Inflammatory macrophage treated with lipopolysaccharide for 1 hour (primary cell): ENCODE measurements around the gene NRAP.
A peak's percentile ranks its signal among the peaks of the same experiment; 100 is the strongest.

Experiments
- DNase-seq, 2 donors: peaks; one replicate each; pipeline ENCODE4 v3.0.0-alpha.2; 2020 to 2022

Gene NRAP

GRCh38 chr10:113639966-113640365, 23.9 kb downstream of the NRAP start:
- DNase-seq = no peak

- DNase-seq = no peak
These were observed 32.0 kb downstream of the NRAP start for GRCh38 chr10:113631684-113632367.

GRCh38 chr10:113630929-113631533, 32.8 kb downstream of the NRAP start:
- no peak for DNase-seq

GRCh38 chr10:113628607-113629153, 35.2 kb downstream of the NRAP start:
- DNase-seq = no peak

GRCh38 chr10:113627836-113628235, 36.0 kb downstream of the NRAP start:
- DNase-seq = no peak

- DNase-seq = peak in 1 of 2 donors; percentile 15
These were observed 37.0 kb downstream of the NRAP start for GRCh38 chr10:113626809-113627355.

- no peak for DNase-seq
These were observed 38.2 kb downstream of the NRAP start for GRCh38 chr10:113625461-113626186.

GRCh38 chr10:113622831-113623230, 41.0 kb downstream of the NRAP start:
- DNase-seq = no peak

GRCh38 chr10:113621799-113622198, 42.0 kb downstream of the NRAP start:
- no peak for DNase-seq

GRCh38 chr10:113620936-113621335, 42.9 kb downstream of the NRAP start:
- DNase-seq = no peak

- DNase-seq = no peak
These were observed 43.3 kb downstream of the NRAP start for GRCh38 chr10:113620511-113620910.

GRCh38 chr10:113619401-113619800, 44.4 kb downstream of the NRAP start:
- no peak for DNase-seq

- no peak for DNase-seq
These were observed 45.5 kb downstream of the NRAP start for GRCh38 chr10:113618338-113618737.

GRCh38 chr10:113617086-113617485, 46.8 kb downstream of the NRAP start:
- DNase-seq = no peak

- DNase-seq = peak in 1 of 2 donors; percentile 16
These were observed 47.4 kb downstream of the NRAP start for GRCh38 chr10:113616244-113617074.

- DNase-seq = no peak
These were observed 49.7 kb downstream of the NRAP start for GRCh38 chr10:113613977-113614690.

GRCh38 chr10:113613427-113613826, 50.4 kb downstream of the NRAP start:
- DNase-seq = peak; percentile 6 to 15

GRCh38 chr10:113612154-113612553, 51.7 kb downstream of the NRAP start:
- no peak for DNase-seq

- DNase-seq = no peak
These were observed 52.9 kb downstream of the NRAP start for GRCh38 chr10:113610631-113611601.

- DNase-seq = no peak
These were observed 54.1 kb downstream of the NRAP start for GRCh38 chr10:113609704-113610108.
